ENCODE data around the gene TUBA1C.
"Not testable (repeated sequence)": the region's sequence is repeated elsewhere in the genome, so short reads cannot be mapped to it uniquely, and the experiment has no call there.

The TUBA1C gene

DNA sequence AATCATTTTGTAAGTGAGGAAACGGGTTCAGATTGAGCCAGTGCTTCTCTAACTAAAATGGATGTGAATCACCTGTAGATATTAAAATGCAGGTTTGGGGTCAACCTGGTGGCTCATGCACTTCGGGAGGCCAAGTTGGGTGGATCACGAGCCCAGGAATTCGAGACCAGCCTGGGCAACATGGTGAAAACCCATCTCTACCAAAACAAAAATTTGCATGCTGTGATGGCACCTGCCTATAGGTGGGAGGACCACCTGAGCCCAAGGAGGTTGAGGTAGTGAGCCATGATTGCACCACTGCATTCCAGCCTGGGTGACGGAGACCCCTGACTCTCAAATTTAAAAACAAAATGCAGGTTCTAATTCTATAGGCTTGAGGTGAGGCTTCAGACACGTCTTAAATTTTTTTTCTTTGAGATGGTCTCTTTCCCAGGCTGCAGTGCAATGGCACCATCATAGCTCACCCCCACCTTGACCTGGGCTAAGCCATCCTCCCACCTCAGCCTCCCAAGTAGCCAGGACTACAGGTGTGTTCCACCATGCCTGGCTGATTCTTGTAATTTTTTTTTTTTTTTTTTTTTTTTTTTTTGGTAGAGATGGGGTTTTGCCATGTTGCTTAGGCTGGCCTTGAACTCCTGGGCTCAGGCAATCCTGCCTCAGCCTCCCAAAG is 9.0 kb downstream of the TUBA1C start:
- Histone ChIP-seq H3K79me2 (ENCODE audit: control insufficient read depth, insufficient read depth, low read length, unreplicated experiment) (peaks cover 27% of the 10 kb centered on the region), H2AFZ (ENCODE audit: low read length, unreplicated experiment) (no peak overlapping the region), H3K27ac (ENCODE audit: low read depth, low read length) (no peak overlapping the region), H3K27me3 (ENCODE audit: insufficient read depth, low read length) (no peaks in the 10 kb centered on the region), H3K4me3 (ENCODE audit: low read depth, low read length) (no peak overlapping the region), H3K36me3 (ENCODE audit: insufficient read depth, low read length) (peaks cover 27% of the 10 kb centered on the region), H3K4me1 (ENCODE audit: control insufficient read depth, insufficient read depth, low read length, unreplicated experiment) (peaks cover 16% of the 10 kb centered on the region)

DNA sequence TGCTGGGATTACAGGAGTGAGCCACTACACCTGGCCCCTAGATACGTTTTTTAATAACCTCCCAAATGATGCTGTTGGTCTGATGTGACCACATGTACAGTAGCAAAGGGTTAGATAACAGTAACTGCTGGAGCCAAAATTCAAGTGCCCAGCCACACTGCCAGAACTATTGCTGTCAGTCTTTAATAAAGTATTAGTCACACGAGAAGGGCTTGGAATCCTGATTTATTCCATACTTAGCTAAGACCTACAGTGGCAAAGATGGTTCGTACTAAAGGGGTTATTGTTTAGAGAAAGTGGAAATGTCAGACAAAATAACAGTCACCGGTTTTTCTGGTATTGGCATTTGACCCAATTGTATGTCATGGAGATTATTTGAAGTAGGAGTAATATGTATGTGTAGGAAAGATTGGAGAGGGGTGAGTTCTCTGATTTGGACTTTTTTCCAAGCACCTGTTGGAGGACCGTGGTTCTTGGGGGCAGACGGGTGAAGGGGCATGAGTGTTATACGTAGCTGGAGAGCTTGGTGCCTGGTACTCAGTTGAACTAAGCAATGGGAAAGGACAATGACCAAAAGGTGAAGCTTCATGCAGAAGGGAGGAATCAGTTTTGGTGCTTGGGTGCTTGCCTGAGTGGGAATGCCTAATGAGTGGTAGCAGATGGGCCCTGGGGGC is 9.7 kb downstream of the TUBA1C start:
- peaks cover 20% of the 10 kb centered on the region for H3K79me2 ChIP-seq (ENCODE audit: control insufficient read depth, insufficient read depth, low read length, unreplicated experiment)
- H3K36me3 ChIP-seq (ENCODE audit: insufficient read depth, low read length) = peaks cover 27% of the 10 kb centered on the region
- H3K27ac ChIP-seq (ENCODE audit: low read depth, low read length) = no peak overlapping the region
- no peaks in the 10 kb centered on the region for H3K27me3 ChIP-seq (ENCODE audit: insufficient read depth, low read length)
- peaks cover 10% of the 10 kb centered on the region for H3K4me1 ChIP-seq (ENCODE audit: control insufficient read depth, insufficient read depth, low read length, unreplicated experiment)
- no peak overlapping the region for H3K4me3 ChIP-seq (ENCODE audit: low read depth, low read length)
- no peak overlapping the region for H2AFZ ChIP-seq (ENCODE audit: low read length, unreplicated experiment)

DNA sequence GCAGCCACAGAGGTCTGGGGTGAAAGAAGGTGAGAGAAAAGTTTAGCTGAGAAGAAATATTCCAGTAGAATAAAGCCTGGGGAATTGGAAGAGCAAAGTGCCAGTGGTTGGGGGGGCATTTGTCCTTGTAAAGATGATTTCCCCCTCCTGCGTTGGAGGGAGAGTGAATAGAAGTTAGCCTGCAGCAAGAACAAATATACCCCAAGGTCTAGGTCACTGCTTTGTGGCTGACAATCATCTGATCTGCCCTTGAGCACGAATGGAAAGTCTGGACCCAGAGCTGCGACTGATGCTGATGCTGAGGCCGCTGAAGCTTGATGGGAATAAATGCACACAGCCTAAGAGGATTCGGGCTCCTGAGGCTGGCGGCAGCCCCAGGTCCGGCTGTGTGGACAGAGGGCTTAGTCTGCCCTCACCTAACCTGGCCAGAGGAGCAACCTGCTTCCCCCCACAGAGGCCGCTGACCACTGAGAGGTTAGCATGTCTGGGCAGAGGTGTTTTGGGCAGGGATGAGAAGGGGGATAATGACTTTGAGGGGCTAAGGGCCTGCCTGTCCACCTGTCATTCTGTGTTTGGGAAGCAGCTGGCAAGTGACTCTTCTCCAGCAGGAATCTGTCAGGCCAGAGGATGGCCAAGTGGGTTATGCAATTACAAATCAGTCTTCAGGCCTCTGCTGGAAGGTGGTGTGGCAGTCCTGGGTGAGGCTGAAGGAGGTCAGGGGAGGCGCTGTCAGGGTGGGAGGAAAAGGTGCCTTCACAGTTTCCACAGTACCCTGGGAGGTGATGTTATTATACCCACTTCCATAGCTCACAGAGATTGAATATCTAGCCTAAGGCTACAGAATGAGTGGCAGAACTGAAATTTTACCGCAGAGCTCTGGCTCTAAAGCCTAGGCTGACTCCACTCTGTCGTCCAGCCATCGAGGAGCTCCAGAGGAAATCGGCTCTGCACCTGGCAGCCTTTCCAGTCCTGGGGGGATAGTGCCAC is 11.7 kb downstream of the TUBA1C start:
- Histone ChIP-seq H3K4me1 (ENCODE audit: control insufficient read depth, insufficient read depth, low read length, unreplicated experiment) (no peaks in the 10 kb centered on the region), H3K4me3 (ENCODE audit: low read depth, low read length) (no peak overlapping the region), H2AFZ (ENCODE audit: low read length, unreplicated experiment) (no peak overlapping the region), H3K36me3 (ENCODE audit: insufficient read depth, low read length) (peaks cover 9% of the 10 kb centered on the region), H3K79me2 (ENCODE audit: control insufficient read depth, insufficient read depth, low read length, unreplicated experiment) (peaks cover 3% of the 10 kb centered on the region), H3K27ac (ENCODE audit: low read depth, low read length) (no peak overlapping the region), H3K27me3 (ENCODE audit: insufficient read depth, low read length) (no peaks in the 10 kb centered on the region)

DNA sequence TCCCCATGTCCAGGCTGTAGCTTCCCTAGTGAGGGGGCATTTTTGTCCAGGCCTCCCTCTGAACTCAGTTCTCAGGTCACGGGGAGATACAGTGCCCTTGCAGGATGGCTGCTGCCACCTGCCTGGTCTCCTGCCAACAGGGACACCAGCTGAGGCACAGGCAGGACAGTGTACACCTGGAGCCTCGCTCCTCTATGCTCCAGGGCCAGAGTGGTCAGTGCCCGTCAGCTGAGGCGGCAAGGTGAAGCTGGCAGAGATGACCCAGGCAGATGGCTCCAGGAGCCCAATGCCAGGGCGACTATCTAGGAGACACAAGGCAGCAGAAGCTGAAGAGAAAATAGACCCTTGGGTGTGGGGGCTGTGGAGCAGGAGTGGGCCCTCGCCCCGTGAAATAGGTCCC is 12.6 kb downstream of the TUBA1C start:
- H3K4me3 ChIP-seq (ENCODE audit: low read depth, low read length) = no peak overlapping the region
- no peak overlapping the region for H3K27ac ChIP-seq (ENCODE audit: low read depth, low read length)
- no peaks in the 10 kb centered on the region for H3K79me2 ChIP-seq (ENCODE audit: control insufficient read depth, insufficient read depth, low read length, unreplicated experiment)

DNA sequence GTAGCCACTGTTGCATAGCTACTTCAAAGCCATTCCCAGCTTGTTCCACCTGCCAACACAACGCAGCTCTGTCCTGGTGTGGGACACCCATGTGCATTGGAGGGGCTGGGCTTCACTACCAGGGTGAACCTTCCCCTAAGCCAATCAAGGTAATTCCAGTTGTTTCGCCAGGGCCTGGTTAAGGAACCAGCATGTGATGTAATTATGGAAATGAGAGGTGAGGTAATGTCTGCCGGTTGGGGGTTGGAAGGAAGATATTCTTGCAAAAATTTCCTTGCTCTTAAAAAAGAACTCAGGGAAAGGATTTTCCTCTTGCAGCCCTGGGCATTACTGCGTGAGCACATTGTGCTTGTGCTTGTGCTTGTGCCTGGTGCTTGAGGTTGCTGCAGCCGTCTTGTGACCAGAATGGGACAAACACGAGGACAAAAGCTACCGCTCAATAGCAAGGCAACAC is 14.9 kb downstream of the TUBA1C start:
- Histone ChIP-seq H3K27ac (ENCODE audit: low read depth, low read length) (no peak overlapping the region), H3K36me3 (ENCODE audit: insufficient read depth, low read length) (no peaks in the 10 kb centered on the region), H3K4me1 (ENCODE audit: control insufficient read depth, insufficient read depth, low read length, unreplicated experiment) (no peaks in the 10 kb centered on the region), H3K4me3 (ENCODE audit: low read depth, low read length) (no peak overlapping the region), H2AFZ (ENCODE audit: low read length, unreplicated experiment) (no peak overlapping the region), H3K79me2 (ENCODE audit: control insufficient read depth, insufficient read depth, low read length, unreplicated experiment) (no peaks in the 10 kb centered on the region), H3K27me3 (ENCODE audit: insufficient read depth, low read length) (no peaks in the 10 kb centered on the region)

More for the DNA sequence above, 12.6 kb downstream of the TUBA1C start:
- Histone ChIP-seq H2AFZ (ENCODE audit: low read length, unreplicated experiment) (no peak overlapping the region), H3K27me3 (ENCODE audit: insufficient read depth, low read length) (no peaks in the 10 kb centered on the region), H3K36me3 (ENCODE audit: insufficient read depth, low read length) (peaks cover 5% of the 10 kb centered on the region; the same call in 1 of the 2 replicates), H3K4me1 (ENCODE audit: control insufficient read depth, insufficient read depth, low read length, unreplicated experiment) (no peaks in the 10 kb centered on the region)

DNA sequence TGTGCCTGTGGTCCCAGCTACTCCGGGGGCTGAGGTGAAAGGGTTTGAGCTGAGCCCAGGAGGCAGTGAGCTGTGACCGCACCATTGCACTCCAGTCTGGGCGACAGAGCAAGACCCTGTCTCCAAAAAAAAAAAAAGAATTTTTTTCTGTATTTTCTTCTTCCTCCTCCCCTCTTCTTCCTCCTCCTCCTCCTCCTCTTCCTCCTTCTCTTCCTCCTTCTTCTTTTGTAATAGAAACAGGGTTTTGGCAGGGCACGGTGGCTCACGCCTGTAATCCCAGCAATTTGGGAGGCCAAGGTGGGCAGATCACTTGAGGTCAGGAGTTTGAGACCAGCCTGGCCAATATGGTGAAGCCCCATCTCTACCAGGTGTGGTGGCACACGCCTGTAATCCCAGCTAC is 15.7 kb downstream of the TUBA1C start:
- not testable (repeated sequence) for H3K4me3 ChIP-seq (ENCODE audit: low read depth, low read length); H3K27me3 ChIP-seq (ENCODE audit: insufficient read depth, low read length); H3K27ac ChIP-seq (ENCODE audit: low read depth, low read length); H3K36me3 ChIP-seq (ENCODE audit: insufficient read depth, low read length); H2AFZ ChIP-seq (ENCODE audit: low read length, unreplicated experiment); H3K4me1 ChIP-seq (ENCODE audit: control insufficient read depth, insufficient read depth, low read length, unreplicated experiment); H3K79me2 ChIP-seq (ENCODE audit: control insufficient read depth, insufficient read depth, low read length, unreplicated experiment)

DNA sequence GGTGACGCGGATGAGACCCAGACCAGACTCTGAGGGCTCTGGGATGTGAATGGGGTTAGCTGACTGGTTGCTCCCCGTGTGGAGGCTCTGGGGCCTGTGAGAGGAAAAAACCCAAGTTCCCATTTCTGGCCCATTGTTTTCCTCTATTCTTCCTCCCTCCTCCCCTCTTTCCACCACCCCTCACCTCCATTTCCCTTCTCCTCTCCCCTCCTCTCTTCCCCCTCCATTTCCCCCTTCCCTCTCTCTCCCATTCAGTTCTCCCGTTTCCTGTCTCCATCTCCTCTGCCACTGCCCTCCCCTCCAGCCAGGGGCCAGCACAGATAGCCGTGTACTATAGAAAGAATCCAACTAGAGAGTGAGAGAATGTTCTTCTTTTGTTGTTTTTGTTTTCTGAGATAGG is 17.4 kb downstream of the TUBA1C start:
- no peaks in the 10 kb centered on the region for H3K79me2 ChIP-seq (ENCODE audit: control insufficient read depth, insufficient read depth, low read length, unreplicated experiment)
- H2AFZ ChIP-seq (ENCODE audit: low read length, unreplicated experiment) = no peak overlapping the region
- no peaks in the 10 kb centered on the region for H3K27me3 ChIP-seq (ENCODE audit: insufficient read depth, low read length)
- H3K4me3 ChIP-seq (ENCODE audit: low read depth, low read length) = no peak overlapping the region
- no peaks in the 10 kb centered on the region for H3K4me1 ChIP-seq (ENCODE audit: control insufficient read depth, insufficient read depth, low read length, unreplicated experiment)
- no peak overlapping the region for H3K27ac ChIP-seq (ENCODE audit: low read depth, low read length)
- H3K36me3 ChIP-seq (ENCODE audit: insufficient read depth, low read length) = no peaks in the 10 kb centered on the region

DNA sequence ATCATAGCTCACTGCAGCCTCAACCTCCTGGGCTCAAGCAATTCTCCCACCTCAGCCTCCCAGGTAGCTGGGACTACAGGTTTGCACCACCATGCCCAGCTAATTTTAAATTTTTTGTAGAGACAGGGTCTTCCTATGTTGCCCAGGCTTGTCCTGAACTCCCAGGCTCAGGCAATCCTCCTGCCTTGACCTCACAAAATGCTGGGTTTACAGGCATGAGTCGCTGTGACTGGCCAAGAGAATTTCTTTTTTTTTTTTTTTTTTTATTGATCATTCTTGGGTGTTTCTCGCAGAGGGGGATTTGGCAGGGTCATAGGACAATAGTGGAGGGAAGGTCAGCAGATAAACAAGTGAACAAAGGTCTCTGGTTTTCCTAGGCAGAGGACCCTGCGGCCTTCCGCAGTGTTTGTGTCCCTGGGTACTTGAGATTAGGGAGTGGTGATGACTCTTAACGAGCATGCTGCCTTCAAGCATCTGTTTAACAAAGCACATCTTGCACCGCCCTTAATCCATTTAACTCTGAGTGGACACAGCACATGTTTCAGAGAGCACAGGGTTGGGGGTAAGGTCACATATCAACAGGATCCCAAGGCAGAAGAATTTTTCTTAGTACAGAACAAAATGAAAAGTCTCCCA is 18.0 kb downstream of the TUBA1C start:
- not testable (repeated sequence) for H3K27ac ChIP-seq (ENCODE audit: low read depth, low read length); H3K4me3 ChIP-seq (ENCODE audit: low read depth, low read length); H3K36me3 ChIP-seq (ENCODE audit: insufficient read depth, low read length); H3K4me1 ChIP-seq (ENCODE audit: control insufficient read depth, insufficient read depth, low read length, unreplicated experiment); H3K79me2 ChIP-seq (ENCODE audit: control insufficient read depth, insufficient read depth, low read length, unreplicated experiment); H3K27me3 ChIP-seq (ENCODE audit: insufficient read depth, low read length); H2AFZ ChIP-seq (ENCODE audit: low read length, unreplicated experiment)

DNA sequence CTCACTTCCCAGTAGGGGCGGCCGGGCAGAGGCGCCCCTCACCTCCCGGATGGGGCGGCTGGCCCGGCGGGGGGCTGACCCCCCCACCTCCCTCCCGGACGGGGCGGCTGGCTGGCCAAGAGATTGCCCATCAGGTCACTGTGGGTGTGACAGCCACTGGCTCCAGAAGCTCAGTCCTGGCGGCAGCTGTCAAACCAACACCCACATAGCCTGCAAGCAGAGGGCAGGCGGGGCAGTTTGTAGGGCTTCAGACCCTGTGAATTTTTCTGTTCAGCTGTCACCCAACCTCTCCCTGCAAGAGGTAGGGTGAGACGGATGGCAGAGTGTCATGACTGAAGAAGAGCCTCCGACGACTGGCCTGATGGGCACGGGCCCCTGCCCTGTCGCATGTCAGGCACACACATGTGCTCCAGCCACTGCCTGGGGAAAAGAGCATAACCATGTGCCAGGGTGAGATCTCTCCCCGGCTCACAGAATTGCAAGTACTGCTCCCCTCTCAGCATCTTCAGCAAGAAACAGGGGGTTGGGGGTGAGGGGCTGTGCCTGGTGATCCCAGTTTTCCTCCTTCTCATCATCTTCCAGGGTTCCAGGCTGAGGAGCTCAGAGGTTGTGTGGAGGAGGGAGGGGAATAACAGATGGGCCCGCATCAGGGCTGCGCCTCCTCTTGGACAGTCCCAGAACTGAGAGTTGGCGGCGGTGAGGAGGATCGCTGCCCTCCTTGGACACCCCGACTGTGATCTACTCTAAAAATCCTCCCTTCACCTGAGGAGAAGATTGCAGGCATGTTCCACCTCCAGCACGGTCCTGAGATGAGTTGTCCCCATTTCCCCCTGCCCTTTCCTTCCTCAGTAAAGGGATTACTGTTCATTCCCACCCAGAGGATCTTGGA is 18.9 kb downstream of the TUBA1C start:
- H2AFZ ChIP-seq (ENCODE audit: low read length, unreplicated experiment) = no peak overlapping the region
- no peak overlapping the region for H3K4me3 ChIP-seq (ENCODE audit: low read depth, low read length)
- no peaks in the 10 kb centered on the region for H3K27me3 ChIP-seq (ENCODE audit: insufficient read depth, low read length)
- H3K4me1 ChIP-seq (ENCODE audit: control insufficient read depth, insufficient read depth, low read length, unreplicated experiment) = no peaks in the 10 kb centered on the region
- H3K79me2 ChIP-seq (ENCODE audit: control insufficient read depth, insufficient read depth, low read length, unreplicated experiment) = no peaks in the 10 kb centered on the region
- H3K27ac ChIP-seq (ENCODE audit: low read depth, low read length) = no peak overlapping the region
- no peaks in the 10 kb centered on the region for H3K36me3 ChIP-seq (ENCODE audit: insufficient read depth, low read length)

Measured in ACC112 (cell line).